HG02885 (cell line): ENCODE measurements around the gene PPP1R7.

Experiments used
- ATAC-seq: cut with Tn5 transposase; IDR thresholded peaks from one replicate; pipeline ENCODE4 v1.9.1; 2021; ENCODE audit warnings: mild to moderate bottlenecking; ENCODE audit not compliant: unreplicated experiment, poor library complexity

PPP1R7 gene

DNA sequence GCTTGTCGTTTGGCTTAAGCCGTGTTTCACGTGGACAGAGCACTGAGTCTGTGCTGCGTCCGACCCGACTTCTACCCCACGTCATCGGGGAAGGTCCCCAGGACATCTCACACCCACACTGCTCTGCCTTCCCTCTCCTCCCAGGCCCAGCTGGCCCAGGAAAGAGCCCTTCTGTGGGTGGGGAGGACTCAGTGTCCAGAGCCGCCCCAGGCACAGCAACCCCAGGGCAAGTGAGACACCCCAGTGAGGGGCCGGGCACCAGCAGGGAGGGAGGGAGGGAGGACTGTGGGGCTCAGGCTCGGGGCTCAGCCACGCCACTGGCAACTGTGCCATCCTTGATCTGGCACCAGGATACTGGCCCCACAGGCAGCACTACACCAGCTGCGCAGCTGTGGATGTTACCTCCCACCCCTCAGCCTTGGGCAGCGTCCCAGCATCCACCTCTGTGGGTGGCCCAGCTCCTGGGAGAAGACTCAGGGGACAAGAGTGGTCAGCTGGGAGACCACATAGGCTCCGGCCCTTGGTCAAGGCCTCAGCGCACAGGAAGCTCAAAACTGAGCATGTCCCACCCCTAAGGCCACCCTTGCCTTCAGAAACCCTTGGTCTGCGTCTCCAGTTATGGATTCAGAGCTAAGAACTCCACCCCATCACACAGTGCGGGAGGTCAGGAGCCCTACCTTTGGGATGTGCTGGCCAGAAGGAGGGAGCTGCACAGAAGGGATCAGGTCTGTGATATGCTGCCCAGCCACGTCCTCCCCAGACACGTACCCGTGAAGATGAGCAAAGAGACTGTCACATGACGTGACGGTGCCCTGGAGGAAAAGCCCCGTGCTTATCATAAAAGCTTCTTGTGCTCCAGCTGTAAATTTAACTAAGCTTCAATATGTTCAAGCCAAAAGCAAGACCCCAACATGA, 12.7 kb upstream of the PPP1R7 start:
- ATAC-seq: no peak

DNA sequence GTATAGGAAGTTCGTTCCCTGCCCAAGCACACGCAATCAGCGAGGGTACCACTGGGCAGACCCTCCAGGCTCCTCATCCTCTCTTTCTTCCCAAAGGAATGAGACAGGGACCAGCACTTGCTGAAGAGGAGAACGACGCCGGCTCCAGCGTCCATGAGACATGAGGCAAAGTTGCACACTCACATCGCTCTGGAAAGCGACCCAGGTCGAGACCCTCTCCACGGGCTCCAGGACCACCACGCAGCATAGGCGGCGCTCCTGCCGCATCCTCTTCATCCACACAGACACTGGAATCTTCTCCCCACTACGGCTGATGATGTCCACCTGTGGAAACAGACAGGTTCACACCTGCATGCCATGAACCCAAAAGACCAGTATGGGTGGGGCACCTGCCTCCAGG, 11.8 kb upstream of the PPP1R7 start:
- ATAC-seq: no peak

- no peak for ATAC-seq
Observed at GRCh38 chr2:241139531-241140444, 10.5 kb upstream of the PPP1R7 start.

DNA sequence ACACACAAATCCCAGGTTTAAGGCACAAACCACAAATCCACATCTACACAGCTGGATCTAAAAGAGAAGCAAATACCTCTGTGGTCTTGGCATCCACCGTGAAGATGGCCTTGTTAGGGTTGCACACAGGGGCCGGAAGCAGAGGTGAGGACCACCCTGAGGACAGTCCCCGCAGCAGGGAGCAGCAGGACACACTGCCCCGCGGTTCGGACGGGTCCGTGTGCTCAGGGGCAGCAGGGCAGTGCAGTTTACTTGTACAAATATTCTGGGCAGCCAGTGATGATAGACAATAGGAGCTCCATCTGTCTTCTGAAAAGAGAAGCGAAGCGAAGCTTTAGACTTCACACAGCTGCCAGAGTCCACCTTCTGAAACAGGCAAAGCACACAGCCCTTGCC, 9.8 kb upstream of the PPP1R7 start:
- no peak for ATAC-seq

DNA sequence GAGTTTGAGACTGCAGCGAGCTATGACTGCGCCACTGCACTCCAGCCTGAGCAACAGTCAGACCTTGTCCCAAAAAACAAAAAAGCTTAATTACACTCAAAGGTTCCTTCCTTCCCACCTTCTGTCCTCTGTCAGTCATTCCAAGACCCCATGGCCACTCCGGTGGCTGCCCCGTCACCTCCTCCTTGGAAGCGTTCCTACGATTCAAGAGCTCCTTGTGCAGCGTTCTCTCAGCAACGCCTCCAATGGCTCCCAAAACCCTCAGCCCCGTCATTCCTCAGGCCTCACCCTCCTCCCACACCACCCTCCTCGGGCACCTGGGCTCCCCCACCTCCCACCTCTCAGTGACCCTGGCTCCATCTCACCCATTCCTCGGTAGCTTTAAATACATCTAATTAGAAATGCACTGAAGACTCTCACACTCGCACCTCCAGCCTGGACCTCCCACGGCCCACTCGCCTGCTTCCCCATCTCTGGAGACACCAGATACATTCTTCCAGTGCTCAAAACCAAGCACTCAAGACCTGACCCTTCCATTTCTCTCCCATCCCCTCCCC, 9.0 kb upstream of the PPP1R7 start:
- ATAC-seq: no peak

DNA sequence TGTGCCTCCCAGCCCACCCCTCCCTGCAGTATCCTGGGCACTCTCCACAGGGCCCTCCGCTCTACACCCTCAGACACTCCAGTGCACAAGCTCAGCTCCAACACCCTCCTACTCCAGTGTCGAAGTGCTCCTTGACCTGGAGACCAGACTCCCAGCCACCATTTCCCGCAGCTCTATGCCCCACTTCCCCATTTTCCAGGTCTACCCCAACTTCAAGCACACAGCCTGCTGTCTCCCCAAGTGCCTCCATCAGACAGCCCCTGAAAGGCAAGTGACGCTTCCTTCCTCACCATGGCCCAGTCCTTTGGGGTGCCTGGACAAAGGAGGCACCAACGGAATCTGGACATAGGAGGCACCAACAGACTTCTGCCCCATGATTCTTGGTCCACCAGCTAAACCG, 8.2 kb upstream of the PPP1R7 start:
- ATAC-seq: no peak

DNA sequence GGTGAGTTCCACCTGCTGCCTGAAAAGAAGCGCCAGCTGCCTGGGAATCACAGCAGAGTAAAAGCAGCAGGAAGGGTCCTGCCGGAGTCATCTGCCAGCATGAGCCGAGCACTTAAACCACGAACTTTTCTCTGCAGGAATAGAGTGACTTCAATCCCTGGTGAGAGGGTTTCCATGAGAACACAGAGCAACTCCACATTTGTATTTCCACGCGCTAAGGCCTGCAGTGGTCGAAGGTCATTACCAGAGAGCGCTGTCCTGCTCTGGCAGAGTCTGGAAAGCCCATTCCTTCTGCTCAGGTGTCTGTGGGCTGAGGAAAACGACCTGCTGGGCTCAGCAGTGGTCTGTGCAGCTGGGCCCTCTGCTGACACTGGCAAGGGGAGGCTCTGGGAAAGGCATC, 7.7 kb upstream of the PPP1R7 start:
- ATAC-seq: no peak

- ATAC-seq: no peak
Observed at GRCh38 chr2:241146286-241146685, 4.0 kb upstream of the PPP1R7 start.

DNA sequence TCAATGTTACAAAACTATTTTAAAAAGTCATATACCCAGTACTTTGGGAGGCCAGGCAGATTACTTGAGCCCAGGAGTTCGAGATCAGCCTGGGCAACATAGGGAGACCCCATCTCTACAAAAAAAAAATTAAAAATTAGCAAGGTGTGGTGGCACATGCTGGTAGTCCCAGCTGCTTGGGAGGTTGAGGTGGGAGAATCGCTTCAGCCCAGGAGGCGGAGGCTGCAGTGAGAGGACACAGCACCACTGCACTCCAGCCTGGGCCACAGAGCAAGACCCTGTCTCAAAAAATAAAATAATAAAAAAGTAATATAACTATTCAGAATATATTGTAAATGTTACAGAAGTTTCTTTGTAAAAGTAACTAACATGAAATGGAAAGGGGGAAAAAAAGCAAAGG, 2.9 kb upstream of the PPP1R7 start:
- ATAC-seq: no peak

DNA sequence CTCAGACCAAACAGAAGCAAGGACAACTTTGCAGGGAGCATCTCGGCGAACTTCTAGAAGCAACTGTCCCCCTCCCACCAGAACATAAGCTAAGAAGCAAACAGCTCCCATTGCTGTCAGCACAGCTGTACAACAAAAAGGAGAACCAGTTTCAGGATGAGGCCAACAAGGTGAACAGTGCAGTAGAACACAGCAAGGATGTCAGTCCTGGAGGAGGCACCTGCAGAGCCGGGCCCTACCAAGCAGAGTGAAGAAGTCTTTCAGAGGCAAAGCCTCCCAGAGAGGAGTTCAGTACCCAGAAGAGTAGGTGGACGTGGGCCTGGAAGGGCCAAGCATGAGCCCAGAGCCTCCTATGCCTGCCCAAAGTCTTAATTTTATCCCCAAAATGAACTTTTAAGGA, 2.0 kb upstream of the PPP1R7 start:
- ATAC-seq: no peak

GRCh38 chr2:241148891-241149674, 1.2 kb upstream of the PPP1R7 start, which contains the start of gene PASK:
PASK (minus strand) TSS chr2:241149472; CDS start chr2:241143032, 6,440 bp downstream.
- peak; percentile 74 for ATAC-seq

DNA sequence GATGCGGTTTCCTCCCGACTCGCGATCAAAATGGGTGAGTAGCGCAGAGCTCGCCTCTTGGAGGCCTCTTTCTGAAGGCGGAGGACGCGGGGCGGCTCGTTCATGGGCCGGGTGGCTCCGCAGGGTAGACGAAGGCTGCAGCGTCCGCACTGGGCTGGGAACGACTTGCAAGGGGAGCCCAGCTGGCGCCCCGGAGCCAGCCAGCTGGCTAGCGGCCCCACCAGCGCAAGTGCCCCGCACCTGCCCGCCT, 667 bp upstream of the PPP1R7 start:
- peak; percentile 9 for ATAC-seq

DNA sequence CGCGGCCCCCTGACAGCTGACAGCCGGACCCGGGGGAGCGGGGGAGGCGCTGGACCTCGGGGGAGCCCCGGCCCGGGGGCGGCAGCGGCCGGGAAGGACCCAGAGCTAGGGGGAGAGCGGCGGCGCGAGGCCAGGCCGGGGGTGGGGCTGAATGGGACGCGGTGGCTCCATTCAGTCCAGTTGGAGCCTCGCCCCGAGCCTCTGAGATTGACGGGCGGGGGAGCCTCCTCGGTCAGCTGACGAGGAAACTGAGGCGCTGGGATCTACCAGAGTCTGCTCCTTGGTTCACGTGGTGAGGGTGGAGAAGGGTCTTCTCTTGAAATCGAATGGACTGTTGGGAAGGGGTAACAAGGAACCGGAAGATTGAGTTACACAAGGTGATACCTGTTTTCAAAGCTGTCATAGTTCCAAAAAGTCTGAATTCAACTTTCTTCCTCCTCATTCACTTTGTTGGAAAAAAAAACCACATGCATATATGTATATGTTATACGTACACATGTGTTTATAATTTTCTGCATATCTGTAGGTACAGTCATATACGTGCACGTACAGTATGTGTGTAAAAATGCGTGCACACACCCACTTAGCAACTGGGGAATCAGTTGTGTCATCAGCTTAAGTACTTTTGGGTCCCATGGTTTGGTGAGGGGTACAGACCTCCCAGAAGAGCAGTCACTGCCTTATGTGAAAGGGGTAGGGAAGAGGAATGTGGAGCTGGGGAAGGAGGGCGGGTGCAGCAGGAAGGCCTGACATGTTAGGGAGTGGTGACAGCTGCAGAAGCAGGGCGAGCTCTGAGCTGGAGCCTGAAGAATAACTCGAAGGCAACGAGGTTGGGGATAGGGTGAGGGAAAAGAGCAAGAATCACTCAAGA, 628 bp downstream of the PPP1R7 start:
- ATAC-seq: no peak

- no peak for ATAC-seq
Observed at GRCh38 chr2:241151934-241152660, 1.8 kb downstream of the PPP1R7 start.

- ATAC-seq: no peak
Observed at GRCh38 chr2:241153616-241154015, 3.3 kb downstream of the PPP1R7 start.

DNA sequence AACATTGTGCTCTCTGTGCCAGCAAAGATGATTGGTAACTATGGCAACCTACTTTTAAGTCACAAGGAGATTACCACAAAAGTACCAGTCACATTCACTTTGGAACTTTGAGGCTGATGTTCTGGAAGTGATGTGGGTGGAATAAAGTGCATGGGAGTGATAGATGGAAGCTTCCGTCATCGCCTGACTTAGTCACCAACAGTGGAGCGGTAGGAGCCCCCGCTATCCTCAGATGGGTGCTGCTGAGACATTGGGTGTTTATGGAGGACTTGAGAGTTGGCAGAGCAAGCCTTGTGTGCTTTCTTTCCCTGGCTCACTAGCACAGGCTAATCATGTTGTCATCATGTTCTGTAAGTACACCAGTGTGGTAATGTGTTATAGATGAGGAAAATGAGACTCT, 4.6 kb downstream of the PPP1R7 start:
- ATAC-seq: no peak

- no peak for ATAC-seq
Observed at GRCh38 chr2:241155936-241156335, 5.7 kb downstream of the PPP1R7 start.

- no peak for ATAC-seq
Observed at GRCh38 chr2:241156971-241157441, 6.7 kb downstream of the PPP1R7 start.
